AG04450 (cell line): ENCODE results near the gene BORCS8. TPM values are rescaled to one million over a fixed set of nuclear protein-coding genes. Genes with fewer than 3 reads are reported as not detected.

Source experiments
- CTCF ChIA-PET: fragments of 300-600, 350-600 bp; formaldehyde crosslinking; extraction: SDS; loops from one replicate; lab custom pipeline; 2022; ENCODE audit warnings: antibody characterized with exemption, inconsistent platforms; lab: Charles Lee
- POLR2A ChIA-PET: fragments of 350-600 bp; formaldehyde crosslinking; extraction: SDS; loops from one replicate; lab custom pipeline; 2021; ENCODE audit warnings: antibody characterized with exemption, inconsistent platforms; lab: Yijun Ruan, JAX
- DNase-seq: peaks from one replicate; pipeline ENCODE4 v3.0.0-alpha.2; 2011; ENCODE audit warnings: low read depth, low spot score
- H3K27ac ChIP-seq: one replicate; pipeline ENCODE4 v1.5.1; 2012; ENCODE audit warnings: low read depth, low read length, control low read depth
- H3K27me3 ChIP-seq: one replicate; pipeline ENCODE4 v1.6.0; 2012; ENCODE audit warnings: low read length; ENCODE audit not compliant: control insufficient read depth, insufficient read depth
- H3K4me3 ChIP-seq: 2 replicates; pipeline ENCODE4 v1.5.1; 2011; ENCODE audit warnings: mild to moderate bottlenecking, low read depth, low read length, control low read depth
- H3K9me3 ChIP-seq: 2 replicates; pipeline ENCODE4 v1.5.1; 2012; ENCODE audit warnings: low read length; ENCODE audit not compliant: control insufficient read depth, insufficient read depth
- polyA plus RNA-seq: library from polyadenylated mRNA; depleted of rRNA; stranded (reverse); fragments of >200 nt; gene quantifications from 2 replicates; pipeline ENCODE4 v1.2.3, GENCODE V29; 2011; rRNA removed
- small RNA-seq: library from RNA; depleted of rRNA; stranded (forward); fragments of <200 nt; gene quantifications from one replicate; pipeline ENCODE3, GENCODE V24; 2012; ENCODE audit warnings: low read depth; ENCODE audit not compliant: insufficient read length
- TF ChIP-seq, protein P1 (sequence below): IDR thresholded peaks from 2 replicates; pipeline ENCODE4 v1.5.1; 2011; ENCODE audit warnings: low read depth, low read length, control low read depth, inconsistent platforms

Gene BORCS8
- polyA plus RNA-seq, 1 experiment: 16.6 TPM

DNA sequence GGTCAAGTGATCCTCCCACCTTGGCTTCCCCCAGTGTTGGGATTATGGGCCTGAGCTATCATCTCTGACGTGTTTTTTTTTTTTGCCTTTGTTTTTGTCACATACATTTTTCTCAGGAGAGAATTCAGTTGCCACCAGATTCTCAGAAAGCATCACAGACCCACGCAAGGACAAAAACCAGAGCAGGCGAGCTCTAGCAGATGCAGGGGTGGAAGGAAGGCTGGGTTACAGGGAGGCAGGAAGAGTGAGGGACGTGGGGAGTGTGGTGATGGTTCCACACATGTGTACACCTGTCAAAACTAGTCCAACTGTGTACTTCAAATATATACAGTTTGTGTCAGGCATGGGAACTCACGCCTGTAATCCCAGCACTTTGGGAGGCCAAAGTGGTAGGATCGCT lies 58.0 kb downstream of the BORCS8 start:
- Histone ChIP-seq H3K27me3 (no peaks in the 10 kb centered on the region), H3K4me3 (no peak overlapping the region), H3K9me3 (peaks cover 15% of the 10 kb centered on the region), H3K27ac (no peak overlapping the region)
- ChIA-PET POLR2A (no interaction called here), CTCF (interaction anchor here (1.0 kb wide), 1 partner anchor 139 kb away, joined by 3 read pairs; no protein-coding TSS in a partner anchor)
- no peak for DNase-seq
- TF ChIP-seq, protein P1, sequence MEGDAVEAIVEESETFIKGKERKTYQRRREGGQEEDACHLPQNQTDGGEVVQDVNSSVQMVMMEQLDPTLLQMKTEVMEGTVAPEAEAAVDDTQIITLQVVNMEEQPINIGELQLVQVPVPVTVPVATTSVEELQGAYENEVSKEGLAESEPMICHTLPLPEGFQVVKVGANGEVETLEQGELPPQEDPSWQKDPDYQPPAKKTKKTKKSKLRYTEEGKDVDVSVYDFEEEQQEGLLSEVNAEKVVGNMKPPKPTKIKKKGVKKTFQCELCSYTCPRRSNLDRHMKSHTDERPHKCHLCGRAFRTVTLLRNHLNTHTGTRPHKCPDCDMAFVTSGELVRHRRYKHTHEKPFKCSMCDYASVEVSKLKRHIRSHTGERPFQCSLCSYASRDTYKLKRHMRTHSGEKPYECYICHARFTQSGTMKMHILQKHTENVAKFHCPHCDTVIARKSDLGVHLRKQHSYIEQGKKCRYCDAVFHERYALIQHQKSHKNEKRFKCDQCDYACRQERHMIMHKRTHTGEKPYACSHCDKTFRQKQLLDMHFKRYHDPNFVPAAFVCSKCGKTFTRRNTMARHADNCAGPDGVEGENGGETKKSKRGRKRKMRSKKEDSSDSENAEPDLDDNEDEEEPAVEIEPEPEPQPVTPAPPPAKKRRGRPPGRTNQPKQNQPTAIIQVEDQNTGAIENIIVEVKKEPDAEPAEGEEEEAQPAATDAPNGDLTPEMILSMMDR: no peak

DNA sequence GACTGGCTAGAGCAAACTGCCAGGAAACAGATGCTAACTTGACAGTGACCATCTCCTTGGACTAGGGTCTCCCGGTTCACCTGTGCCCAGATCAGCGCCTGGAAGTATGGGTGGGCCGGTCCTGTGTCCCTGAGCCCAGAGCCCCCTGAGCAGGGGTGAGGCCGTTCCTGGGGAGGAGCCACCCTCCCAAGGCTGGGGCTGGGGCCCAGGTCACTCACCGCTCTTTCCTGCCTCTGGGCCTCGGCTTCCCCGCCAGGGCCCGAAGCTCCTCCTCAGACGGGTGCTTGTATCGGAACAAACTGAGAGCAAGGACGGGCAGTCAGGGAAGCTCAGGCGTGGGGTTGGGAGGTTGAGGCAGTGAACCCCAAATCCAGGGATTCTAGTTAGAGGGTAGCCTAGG lies 59.0 kb downstream of the BORCS8 start:
- H3K27ac ChIP-seq: no peak overlapping the region
- no peak for DNase-seq
- no peaks in the 10 kb centered on the region for H3K27me3 ChIP-seq
- no peak overlapping the region for H3K4me3 ChIP-seq
- POLR2A ChIA-PET: no interaction called here
- peaks cover 15% of the 10 kb centered on the region for H3K9me3 ChIP-seq
- TF ChIP-seq, protein P1: no peak
- CTCF ChIA-PET: no interaction called here

DNA sequence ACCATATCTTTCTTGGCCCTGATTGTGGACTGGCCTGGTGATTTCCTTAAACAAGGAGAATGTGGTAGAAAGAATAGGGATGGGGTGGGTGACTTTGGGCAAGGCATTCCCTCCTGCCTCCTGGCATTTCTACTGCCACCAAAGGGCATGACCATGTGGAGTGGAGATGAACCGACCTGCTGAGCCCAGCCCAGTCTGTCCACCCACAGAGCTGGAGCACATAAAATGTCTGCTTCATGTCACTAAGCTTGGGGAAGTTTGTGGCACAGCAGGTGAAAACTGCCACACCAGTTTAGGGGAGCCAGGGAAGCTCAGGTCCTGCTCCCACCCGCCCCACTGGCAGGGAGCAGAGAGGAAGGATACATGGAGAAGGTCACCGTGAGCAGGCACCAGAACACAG lies 60.0 kb downstream of the BORCS8 start:
- H3K27ac ChIP-seq: no peak overlapping the region
- H3K9me3 ChIP-seq: peaks cover 15% of the 10 kb centered on the region
- H3K27me3 ChIP-seq: no peaks in the 10 kb centered on the region
- TF ChIP-seq, protein P1: no peak
- DNase-seq: no peak
- ChIA-PET CTCF (no interaction called here), POLR2A (no interaction called here)
- no peak overlapping the region for H3K4me3 ChIP-seq

Small RNA genes within 50 kb of the gene (small RNA-seq; reads per million reads assigned to genes)
- gene RNU6-1028P: not detected

Other genes with a start within 250 kb of the BORCS8 start
- 39.2 and 44.2 TPM in 2 replicates for gene SUGP2, start 158.6 kb downstream of the BORCS8 start, polyA plus RNA-seq
- gene ARMC6, start 158.5 kb downstream of the BORCS8 start, polyA plus RNA-seq: 18.9 and 26.4 TPM in 2 replicates
- gene SLC25A42, start 128.2 kb downstream of the BORCS8 start, polyA plus RNA-seq: 3.7 and 4.8 TPM in 2 replicates
- 16.0 and 21.7 TPM in 2 replicates for gene TMEM161A, start 53.7 kb downstream of the BORCS8 start, polyA plus RNA-seq
- 0.38 and 0.74 TPM in 2 replicates for gene MEF2B, start 21.9 kb downstream of the BORCS8 start, polyA plus RNA-seq
- gene RFXANK, start 106 bp upstream of the BORCS8 start, polyA plus RNA-seq: 53.3 and 79.9 TPM in 2 replicates
- gene NR2C2AP, start 11.3 kb upstream of the BORCS8 start, polyA plus RNA-seq: 3.8 and 4.1 TPM in 2 replicates
- gene NCAN, start 19.8 kb upstream of the BORCS8 start, polyA plus RNA-seq: not detected in 2 replicates
- 0.86 and 1.0 TPM in 2 replicates for gene TM6SF2, start 81.1 kb upstream of the BORCS8 start, polyA plus RNA-seq
- 25.2 and 34.9 TPM in 2 replicates for gene SUGP1, start 128.4 kb upstream of the BORCS8 start, polyA plus RNA-seq
- gene MAU2, start 128.7 kb upstream of the BORCS8 start, polyA plus RNA-seq: 14.7 and 20.0 TPM in 2 replicates
- 22.0 and 23.4 TPM in 2 replicates for gene GATAD2A, start 213.5 kb upstream of the BORCS8 start, polyA plus RNA-seq